Progenitor cell of endocrine pancreas (in vitro differentiated cells): ENCODE measurements around the gene HEATR5A. TPM values are rescaled to one million over a fixed set of nuclear protein-coding genes. Genes with fewer than 3 reads are reported as not detected.

ENCODE experiments used
- DNase-seq: peaks from one replicate; pipeline ENCODE4 v3.0.0; 2021; ENCODE audit warnings: low spot score; ENCODE audit not compliant: unreplicated experiment
- H3K27ac Mint-ChIP-seq: 2 replicates; pipeline ENCODE4 v1.8.0; 2021; ENCODE audit warnings: mild to moderate bottlenecking, moderate library complexity, mixed read lengths
- H3K27me3 Mint-ChIP-seq: 2 replicates; pipeline ENCODE4 v1.8.0; 2021; ENCODE audit warnings: mixed read lengths
- H3K36me3 Mint-ChIP-seq: 2 replicates; pipeline ENCODE4 v1.8.0; 2022; ENCODE audit warnings: mixed read lengths; ENCODE audit not compliant: insufficient read depth
- H3K4me1 Mint-ChIP-seq: 2 replicates; pipeline ENCODE4 v1.8.0; 2021; ENCODE audit warnings: low read depth, mixed read lengths
- H3K4me3 Mint-ChIP-seq: 2 replicates; pipeline ENCODE4 v1.8.0; 2021; ENCODE audit warnings: low read depth, mild to moderate bottlenecking, moderate library complexity, mixed read lengths
- H3K9me3 Mint-ChIP-seq: 2 replicates; pipeline ENCODE4 v1.8.0; 2021; ENCODE audit warnings: low read depth, mixed read lengths
- CTCF ChIP-seq: fragments of 200-600 bp; sonication (generic); IDR thresholded peaks from one replicate; pipeline ENCODE4 v1.5.0; 2021; ENCODE audit warnings: antibody characterized with exemption, mild to moderate bottlenecking; ENCODE audit not compliant: unreplicated experiment
- total RNA-seq: library from RNA; stranded (reverse); gene quantifications from 2 replicates; pipeline ENCODE4 v1.2.1, GENCODE V29; 2021

The HEATR5A gene
- total RNA-seq, 1 donor from 2014 or later, result 28.3 TPM

- Mint-ChIP-seq H3K9me3 (no peaks in the 10 kb centered on the region), H3K36me3 (no peaks in the 10 kb centered on the region), H3K27ac (peak overlapping the region; percentile 99), H3K4me1 (peaks cover 27% of the 10 kb centered on the region), H3K27me3 (no peaks in the 10 kb centered on the region), H3K4me3 (peak overlapping the region; percentile 95)
- DNase-seq, result no peak
- TF ChIP-seq CTCF, result no peak
Observed at GRCh38 chr14:31457665-31458659, 37.6 kb upstream of the HEATR5A start.

GRCh38 chr14:31456841-31457664, 36.7 kb upstream of the HEATR5A start, which contains the start of gene DTD2:
Gene DTD2 (minus strand): TSS chr14:31457506. CDS start chr14:31457393, 113 bp downstream.
- Mint-ChIP-seq H3K4me3 (peak within 1 kb of the TSS; percentile 95), H3K27ac (peak within 1 kb of the TSS; percentile 99), H3K4me1 (peaks cover 27% of the 10 kb centered on the region), H3K27me3 (no peaks in the 10 kb centered on the region), H3K36me3 (peaks cover 3% of the 10 kb centered on the region), H3K9me3 (no peaks in the 10 kb centered on the region)
- peak; percentile 90 for DNase-seq
- no peak for TF ChIP-seq CTCF

GRCh38 chr14:31449971-31450610, 29.7 kb upstream of the HEATR5A start:
- TF ChIP-seq CTCF, result peak; percentile 54
- Mint-ChIP-seq H3K27me3 (no peaks in the 10 kb centered on the region), H3K36me3 (peaks cover 9% of the 10 kb centered on the region), H3K4me3 (no peak overlapping the region), H3K27ac (peak overlapping the region; percentile 16), H3K4me1 (peaks cover 4% of the 10 kb centered on the region), H3K9me3 (no peaks in the 10 kb centered on the region)
- no peak for DNase-seq

- peaks cover 1% of the 10 kb centered on the region for H3K9me3 Mint-ChIP-seq
- DNase-seq, result no peak
- peaks cover 4% of the 10 kb centered on the region for H3K4me1 Mint-ChIP-seq
- no peaks in the 10 kb centered on the region for H3K27me3 Mint-ChIP-seq
- no peak overlapping the region for H3K27ac Mint-ChIP-seq
- H3K36me3 Mint-ChIP-seq, result peaks cover 11% of the 10 kb centered on the region
- no peak for TF ChIP-seq CTCF
- H3K4me3 Mint-ChIP-seq, result no peak overlapping the region
Observed at GRCh38 chr14:31449136-31449535, 28.8 kb upstream of the HEATR5A start.
